Effector CD4-positive, alpha-beta T cell (primary cell): ENCODE results near the gene MACROD2.

Experiments used
- DNase-seq: peaks from one replicate; pipeline ENCODE4 v3.0.0-alpha.2; 2020

MACROD2 gene

DNA sequence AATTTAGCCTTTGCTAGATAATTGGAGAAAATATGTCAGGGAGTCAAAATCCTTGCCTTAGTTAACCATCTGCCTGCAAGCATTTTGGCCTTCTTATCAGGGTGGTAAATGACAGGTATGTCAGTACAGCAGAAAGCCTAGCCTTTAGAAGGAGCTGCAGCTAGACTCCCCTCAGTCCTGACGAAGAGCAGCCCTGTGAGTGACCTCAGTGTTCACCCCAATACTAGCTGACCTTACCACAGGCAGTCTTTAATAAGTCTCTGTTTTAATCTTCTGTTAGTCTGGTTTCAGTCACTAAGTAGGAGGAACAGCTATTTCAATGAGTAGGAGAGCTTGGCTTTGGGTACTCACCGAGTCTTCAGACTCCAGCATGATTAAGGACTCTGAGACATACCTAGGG, 682.1 kb downstream of the MACROD2 start:
- DNase-seq, result no peak

DNA sequence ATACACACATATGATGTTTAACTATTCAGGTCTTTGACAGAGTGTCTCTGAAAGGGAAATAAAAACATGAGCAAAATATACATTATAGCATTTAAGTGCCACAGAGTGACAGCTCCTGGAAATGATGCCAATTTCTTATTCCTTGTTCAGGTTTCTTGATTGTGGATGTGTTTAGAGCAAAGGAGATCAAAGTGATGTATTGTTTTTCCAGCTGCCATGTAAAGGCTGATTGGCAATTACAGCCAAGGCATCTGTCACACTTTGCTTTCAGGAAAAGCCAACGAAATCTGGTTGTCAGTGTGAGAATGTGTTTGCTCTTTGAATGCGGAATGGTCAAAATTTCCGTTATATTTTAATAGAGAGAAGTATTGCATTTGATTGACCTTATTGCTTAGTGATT, 689.9 kb downstream of the MACROD2 start:
- no peak for DNase-seq

DNA sequence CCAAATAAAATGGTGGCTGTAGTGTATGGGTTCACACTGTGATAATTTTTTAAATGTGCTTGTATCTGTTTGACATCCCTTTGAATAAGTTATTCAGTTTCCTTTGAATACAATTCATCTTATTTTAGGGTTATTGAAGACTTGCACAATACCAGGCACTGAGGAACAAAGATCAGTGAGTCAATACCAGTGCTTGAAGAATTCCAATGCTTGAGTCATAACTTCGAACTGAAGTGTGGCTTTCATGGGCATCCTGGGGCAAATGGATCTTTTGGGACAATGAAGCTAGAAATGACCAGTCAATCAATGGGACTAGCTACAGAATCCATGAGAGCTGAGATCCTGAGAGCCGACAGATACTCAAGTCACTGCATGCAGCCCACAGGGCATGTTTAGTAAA, 692.0 kb downstream of the MACROD2 start:
- DNase-seq, result no peak

DNA sequence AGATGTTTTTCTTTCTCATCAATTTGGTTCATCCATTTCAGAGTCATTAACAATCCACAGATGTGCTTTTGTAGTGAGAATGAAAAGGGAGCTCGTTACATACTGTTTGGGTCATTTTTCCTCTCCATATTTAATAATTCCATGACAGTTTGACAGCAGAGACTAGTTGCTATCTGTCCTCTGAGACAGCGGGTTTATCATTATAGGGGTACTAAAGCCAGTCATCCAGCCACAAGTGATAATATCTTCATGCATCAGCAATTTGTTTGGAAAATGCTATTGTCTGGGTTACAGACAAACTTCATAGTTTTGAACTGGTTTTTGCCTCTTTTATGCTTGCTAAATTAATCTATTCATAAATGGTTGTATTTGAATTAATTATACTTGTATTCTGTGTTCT, 692.7 kb downstream of the MACROD2 start:
- DNase-seq, result no peak

DNA sequence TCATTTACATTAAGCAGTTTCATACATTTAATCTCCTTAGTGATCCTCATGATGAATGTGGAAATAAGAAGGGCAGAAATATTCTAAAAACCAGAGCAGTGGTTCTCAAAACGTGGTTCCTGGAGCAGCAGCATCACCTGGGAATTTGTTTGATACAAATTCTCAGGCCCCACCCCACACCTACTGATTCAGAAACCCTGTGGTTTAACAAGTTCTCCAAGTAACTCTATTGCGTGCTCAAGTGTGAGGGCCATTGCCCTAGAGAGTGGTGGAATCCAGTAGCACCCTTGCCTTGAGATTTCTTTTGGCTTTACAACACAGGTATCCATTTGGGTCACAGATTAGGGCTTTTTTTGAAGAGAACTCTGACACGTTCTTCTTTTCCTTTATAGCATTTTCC, 696.7 kb downstream of the MACROD2 start:
- no peak for DNase-seq

DNA sequence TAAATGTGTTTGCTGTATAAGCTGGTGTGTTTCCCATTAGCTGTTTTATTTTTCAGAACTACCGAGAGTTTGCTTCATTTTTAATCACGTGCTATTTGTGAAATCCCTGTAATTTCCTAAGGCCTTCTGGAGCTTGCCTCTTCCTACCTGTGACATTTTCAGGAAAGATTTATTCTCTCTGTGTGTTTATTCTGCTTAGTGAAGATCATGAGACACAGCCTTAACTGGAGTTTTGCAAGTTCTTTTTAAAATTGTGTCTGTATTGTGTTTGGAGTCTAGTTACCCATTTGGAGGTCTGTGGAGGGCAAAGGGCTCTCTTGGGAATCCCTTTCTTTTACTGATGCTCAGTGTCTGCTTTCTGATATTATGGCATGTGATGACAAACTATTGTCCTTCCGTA, 701.2 kb downstream of the MACROD2 start:
- DNase-seq, result no peak

DNA sequence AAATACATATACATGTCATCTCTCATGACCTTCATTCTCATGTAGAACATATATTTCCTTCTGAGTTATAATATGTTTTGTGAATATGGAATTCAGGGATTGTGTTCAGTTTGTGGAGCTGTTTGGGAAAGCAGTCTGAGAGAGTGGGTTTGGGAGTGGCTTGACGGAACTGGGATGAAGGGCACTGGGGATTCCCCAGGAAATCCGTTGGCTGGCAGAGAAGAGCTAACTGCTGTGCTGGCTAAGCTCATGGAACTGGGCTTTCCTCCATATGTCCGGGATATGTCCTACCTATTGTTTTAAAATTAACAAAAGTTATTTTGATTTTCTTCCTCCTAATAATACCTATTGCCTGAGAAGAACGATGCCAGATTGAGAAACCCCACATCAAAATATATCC, 701.6 kb downstream of the MACROD2 start:
- DNase-seq, result no peak

DNA sequence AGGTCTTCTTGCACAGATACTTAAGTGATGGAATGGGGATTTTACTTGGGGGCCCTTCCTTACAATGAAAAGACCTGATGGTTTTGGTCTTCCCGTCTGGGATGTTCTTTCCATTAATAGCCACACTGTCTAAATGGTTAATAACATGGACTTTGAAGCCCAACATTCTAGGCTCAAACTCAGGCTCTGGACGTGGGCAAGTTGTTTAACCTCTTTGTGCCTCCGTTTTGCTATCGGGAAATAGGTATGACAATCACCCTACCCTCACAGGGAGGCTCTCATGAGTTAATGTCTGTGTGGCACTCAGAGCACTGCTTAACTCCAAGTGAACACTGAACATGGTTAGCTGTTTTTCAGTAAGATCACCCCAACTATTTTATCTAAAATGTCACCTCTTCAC, 702.8 kb downstream of the MACROD2 start:
- DNase-seq, result no peak

DNA sequence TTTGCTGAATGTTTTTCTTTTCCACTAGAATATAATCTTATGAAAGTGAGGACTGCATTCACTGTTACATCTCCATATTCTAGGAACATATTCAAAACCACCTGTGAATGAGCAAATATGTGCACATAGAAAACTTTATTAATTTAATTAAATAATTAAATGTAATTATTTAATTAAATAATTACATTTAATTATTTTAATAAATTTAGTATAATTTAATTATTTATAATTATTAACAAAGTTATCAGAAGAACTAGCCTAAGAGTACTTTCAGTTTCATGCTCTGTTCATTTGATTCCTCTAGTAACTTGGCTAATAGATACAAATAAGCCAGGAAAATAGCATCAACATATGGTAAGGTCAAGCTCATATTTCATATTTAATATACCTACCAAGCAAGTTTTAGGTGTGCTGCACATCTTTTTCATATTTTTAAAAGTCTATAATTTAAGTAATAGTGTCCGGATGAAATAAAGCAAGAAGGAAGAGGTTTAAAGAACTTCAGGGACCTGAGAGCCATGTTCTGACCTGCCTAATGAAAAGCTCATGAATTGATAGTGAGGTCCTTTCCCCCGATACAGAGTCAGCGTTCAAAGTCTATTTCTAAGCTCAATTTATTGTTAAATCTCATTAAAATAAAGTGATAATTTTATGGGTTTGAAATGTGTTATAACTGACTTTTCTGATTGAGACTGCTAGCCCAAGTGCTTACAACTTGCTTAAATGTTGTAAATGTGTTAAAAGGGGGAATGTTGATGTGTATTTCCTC, 703.5 kb downstream of the MACROD2 start:
- DNase-seq, result no peak

DNA sequence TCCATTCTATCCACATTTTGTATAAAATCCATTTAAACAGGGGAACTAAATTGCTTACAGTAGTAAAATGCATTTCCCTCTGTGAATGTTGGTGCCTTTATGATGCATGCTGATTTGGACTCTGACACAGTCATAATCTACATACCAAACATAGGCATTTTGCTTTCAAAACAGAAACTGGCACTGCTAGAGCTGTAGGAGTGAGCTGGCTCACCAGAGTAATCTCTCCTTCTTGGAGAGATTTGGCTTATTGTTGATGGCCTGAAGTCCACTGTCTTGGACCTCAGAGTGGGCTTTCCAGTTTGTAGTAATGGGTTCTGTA, 705.3 kb downstream of the MACROD2 start:
- no peak for DNase-seq

DNA sequence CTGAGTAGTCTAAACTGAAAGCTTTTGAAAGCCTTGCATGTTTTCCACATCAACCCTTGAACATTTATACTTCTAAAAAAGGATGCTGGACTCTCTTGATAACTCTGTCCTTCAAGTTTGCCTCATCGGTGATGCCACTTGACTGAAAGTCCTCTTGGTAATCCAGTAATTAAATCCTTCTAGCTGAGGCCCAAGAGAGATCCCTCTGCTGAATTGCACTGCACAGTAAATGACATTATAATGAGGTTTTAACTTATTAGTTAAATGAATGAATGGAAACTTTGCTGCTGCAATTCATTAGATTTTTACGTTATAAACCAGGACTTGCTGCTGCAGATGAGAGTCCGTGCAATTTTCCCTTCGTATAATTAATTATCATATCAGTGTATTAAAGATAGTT, 706.0 kb downstream of the MACROD2 start:
- DNase-seq, result no peak

DNA sequence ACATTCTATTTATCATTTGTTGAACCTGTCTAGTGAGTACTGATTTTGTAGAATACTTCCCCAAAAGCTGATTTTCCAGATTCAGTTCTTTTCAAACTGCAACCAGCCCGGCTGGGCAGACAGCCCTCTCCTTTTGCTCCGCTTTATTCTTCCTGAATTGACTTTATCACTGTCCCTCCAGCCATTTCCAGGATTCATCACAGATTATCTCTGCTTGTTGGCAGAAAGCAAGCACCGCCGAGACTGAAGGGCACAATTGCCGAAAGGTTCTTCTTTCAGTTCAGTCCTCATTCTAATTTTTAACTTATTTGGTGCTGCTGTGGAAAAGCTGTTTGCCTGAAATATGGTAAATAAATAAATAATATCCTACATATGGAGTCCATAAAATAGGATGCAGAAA, 711.2 kb downstream of the MACROD2 start:
- no peak for DNase-seq

DNA sequence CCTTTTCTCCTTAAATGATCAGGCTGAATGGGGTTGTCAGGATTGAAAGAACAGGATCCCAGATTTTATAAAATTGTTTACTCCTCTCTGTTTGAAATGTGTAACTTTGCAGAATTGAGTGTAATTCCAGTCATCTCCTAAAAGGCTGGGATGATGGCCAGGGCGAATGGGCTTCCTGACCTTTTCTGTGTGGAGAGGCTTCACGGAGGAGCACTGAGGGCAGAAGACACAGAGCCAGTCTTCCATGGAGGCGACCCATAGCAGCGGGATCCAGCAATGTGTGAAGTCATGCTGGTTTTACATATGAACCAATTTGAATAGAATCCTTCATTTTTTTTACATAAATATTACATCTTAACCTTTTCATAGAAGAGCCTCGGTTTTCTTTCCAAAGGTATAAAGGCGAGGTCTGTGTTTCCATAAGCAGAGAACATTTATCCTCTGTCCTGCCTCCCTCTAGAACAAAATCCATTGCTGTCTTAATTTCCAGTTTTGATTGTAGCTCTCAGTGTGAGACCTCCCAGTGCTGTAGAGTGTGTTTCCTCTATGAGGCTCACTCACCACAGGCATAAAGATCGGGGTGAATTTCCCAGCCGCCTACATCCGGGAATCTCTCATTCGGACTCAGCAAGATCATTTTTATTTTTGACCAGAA, 711.8 kb downstream of the MACROD2 start:
- no peak for DNase-seq

DNA sequence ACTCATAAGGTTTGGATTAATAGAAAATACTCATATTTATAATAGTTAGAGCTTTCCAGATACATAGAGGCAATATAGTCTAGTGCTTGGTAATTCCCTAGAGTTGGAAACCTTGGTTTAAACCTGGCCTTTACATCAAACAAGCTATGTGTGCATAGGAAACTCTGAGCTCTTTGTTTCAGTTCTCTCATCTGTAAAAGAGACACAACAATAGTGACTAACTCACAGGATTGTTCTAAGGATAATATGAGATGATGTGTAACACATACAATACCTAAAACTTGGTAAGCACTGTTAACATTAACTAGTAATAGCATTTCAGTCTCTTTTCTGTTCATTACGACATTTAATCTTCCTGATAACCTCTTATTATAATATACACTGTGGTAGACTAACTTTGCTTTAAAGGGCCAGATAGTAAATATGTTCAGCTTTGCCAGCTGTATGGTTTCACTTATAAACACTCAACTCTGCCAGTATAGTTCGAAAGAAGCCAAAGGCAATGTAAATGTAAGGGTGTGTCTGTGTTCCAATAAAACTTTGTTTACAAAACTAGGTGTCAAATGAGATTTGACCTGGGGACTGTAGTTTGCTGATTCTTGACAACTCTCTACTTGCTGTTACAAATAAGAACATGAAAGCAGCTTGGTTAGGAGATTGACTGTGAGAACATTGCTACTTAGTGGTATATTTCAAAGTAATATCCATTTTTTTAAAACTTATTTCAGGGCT, 712.7 kb downstream of the MACROD2 start:
- no peak for DNase-seq

DNA sequence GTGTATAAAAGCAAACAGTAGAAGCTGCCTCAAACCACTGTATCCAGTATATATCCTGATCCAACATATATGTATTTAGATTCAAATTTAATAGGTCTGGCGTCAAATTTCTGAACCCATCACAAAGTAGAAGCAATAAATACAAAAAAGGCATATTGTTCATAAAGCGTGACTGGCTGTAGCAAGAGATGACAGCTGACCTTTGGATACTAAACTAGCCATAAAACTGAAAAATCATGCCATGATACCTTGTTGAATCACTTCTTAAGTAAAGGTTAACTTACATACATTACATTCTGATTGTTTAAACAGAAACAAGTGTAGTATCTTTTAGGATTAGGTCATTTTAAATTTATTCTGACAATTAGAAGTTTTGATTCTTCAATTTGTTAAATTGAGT, 714.1 kb downstream of the MACROD2 start:
- DNase-seq, result no peak

DNA sequence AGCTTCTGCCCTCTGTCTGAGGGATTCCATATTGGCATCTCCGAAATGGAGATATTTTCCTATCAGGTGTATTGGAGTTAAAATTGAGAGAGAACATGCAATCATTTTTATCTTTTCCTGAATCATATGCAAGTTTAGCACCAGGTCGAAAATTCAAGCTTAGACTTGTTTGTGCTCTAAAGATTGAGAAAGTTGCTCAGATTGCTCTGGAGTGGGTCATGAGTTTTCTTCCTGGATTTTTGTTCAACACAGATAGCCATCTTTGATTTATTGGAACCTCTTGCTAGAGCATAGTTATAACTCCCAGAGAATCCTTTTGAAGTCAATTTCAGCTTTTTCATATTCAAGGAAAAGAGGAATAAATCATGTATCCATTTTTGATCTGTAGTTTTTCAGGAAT, 715.6 kb downstream of the MACROD2 start:
- DNase-seq, result no peak

DNA sequence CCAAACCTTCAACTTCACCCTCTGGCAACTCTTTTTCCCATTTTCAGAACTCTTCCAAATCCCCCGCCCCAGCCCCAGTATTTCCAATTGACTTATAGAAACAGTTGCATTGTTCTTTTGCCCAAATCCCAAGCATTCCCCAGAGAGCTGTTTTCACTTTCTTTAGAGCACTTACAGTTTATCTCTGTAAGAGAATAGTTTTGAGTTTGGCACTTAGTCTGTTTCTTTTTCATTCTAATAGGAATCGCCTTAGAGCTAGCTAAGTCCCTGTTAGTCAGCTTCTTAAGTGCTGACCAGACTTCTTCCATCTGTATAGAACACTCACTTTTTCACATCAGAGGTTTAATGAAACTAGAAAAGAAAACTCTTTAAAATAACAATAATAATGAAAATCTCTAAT, 716.3 kb downstream of the MACROD2 start:
- DNase-seq, result no peak

DNA sequence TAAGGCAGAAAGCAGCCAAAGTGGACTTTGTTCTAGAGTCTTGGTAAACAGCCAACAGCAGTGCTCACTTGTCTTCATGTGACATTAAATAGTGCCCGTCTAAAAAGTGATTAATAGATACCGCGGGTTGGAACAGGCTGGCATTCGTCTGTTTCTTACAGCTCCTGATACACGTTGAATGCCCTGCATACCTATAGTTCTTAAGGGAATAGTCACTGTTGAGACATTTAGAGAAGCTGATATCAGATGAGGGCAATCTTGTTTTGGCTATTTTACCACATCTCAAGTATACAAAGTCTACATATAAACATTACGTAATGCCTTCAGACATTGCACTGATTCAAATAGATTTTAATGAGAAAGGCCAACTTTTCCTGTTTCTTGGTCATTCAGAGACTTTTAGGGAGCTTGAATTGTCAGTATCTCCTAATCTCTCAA, 717.0 kb downstream of the MACROD2 start:
- no peak for DNase-seq

DNA sequence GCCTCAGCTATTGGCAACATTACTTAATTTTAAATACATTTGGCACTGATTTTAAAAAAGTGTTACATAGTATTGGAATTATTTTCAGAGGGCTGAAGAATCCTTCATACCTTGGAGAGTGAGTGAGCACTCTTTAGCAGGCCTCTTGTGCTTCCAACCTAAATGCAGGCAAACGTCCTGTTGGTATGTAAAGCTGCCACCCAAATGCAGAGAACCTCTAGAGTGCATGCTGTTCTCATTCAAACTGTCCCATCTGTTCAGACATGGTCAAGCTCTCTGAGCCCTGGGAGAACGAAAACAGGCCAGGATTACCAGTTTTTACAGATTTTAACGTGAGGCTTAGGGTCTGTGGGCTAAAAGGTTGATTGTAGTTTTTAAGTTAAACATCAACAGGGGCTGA, 720.1 kb downstream of the MACROD2 start:
- DNase-seq, result no peak

DNA sequence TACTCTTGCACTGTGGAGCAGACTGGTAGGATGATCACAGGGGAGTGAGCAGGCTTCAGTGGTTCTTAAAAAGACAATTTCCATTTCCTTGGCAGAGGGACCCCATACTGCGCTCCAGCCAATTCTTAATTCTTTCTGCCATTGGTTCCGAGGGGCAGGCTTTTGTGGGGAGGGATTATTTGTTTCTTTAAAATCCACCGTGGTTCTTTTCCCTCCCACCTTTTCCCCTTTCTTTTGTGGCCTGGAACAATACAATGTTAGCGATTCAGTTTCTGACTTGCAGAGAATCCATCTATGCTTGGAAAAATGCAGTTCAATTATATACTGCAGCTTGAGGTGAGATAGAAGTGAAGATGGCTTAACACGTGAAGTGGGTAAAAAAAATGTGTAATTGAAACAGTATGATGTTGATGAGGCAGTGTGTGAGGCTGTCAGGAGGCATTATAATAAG, 721.1 kb downstream of the MACROD2 start:
- no peak for DNase-seq

DNA sequence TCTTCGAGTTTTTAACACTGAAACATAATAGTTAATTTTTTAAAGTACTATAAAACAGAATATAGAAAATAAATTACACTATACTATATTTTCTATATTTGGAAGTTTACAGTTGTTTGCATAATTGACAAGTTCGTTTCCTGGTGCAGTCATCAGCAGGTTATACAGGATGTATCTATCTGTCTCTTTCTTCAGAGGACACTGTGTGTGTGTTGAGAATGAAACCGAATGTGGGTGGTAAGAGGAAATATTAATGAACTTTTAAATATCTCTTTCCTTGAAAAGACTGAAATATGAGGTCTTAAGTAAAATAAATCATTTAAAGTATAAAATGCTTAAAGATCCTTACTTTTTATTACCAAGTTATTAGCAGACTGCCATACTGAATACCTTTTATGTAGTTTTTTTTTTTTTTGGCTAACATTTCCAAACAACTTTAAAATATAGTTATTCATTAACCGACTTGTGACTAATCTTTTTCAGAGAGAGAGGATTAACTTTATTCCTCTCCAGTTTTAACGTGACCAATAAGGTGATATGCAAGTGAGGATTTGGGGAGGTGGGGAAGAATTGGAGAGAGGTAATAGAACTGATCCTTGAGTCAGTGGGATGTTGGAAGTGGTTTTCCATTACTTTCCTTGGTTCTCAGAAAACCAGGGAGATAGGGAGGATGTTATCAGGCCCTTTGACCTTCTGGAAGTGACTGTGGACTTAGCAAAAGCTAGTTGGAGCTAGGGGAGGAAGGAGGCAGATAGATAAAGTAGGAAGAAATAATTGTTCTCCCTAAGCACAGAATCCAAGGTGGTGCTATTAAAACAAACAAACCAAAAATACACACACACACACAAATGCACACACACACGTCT, 722.1 kb downstream of the MACROD2 start:
- no peak for DNase-seq

DNA sequence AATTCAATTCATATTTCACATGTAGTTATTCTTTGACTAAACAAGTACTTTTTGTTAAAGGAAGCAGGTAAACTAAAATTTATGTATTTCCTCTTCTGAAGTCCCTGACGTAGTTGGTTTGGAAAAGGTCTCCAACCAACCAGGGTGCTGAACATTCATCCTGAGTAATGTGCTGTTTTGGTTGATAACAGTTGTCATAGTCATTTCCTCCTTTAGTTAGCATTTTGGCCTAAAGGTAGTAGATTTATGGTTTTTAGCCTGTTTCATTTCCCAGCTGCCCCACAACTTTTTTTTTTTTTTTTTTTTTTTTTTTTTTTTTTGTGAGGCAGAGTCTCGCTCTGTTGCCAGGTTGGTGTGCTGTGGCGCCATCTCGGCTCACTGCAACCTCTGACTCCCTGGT, 724.9 kb downstream of the MACROD2 start:
- DNase-seq, result no peak

DNA sequence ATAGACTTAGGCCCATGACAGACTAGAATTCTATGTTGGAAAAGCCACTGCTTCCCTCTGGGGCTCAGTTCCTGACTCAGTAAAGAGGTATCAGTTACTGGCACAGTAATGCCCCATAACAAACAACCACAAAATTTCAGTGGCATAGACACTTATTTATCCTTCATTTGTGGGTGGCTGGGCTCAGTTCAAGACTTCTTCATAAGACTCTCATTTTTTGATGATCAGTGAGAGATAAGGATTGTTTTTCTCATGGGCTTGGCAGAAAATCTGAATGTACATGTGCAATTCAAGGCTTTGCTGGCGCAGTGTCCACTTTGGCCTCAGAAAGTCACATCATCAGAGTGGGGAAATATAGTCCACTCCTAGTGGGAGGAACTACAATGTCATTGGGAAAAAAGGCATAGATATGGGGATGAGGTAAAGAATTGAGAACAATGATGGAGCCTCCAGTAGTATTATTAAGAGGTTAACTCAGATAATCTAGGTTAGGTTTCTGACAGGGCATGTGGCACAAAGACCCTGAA, 726.7 kb downstream of the MACROD2 start:
- DNase-seq, result no peak
